Endothelial cell of umbilical vein (primary cell): ENCODE results near the gene ZRSR2.

Source experiments
- CTCF ChIP-seq, 2 donors: IDR thresholded peaks; 1 replicate in 1 of 2; 2 replicates in 1 of 2; pipeline ENCODE4 v1.5.1; 2011; ENCODE audit warnings: low read length in 2 of 2, mild to moderate bottlenecking in 2 of 2, moderate library complexity in 2 of 2, control low read depth in 1 of 2, inconsistent platforms in 1 of 2, low read depth in 1 of 2; ENCODE audit not compliant: insufficient read depth in 1 of 2; ENCODE audit errors: extremely low read depth in 1 of 2
- MAX ChIP-seq: IDR thresholded peaks from 2 replicates; pipeline ENCODE4 v1.6.1; 2011; ENCODE audit not compliant: insufficient read depth, insufficient read length

GRCh38 chrX:15790769-15791290 is 546 bp downstream of the ZRSR2 start:
- TF ChIP-seq MAX = no peak
- TF ChIP-seq CTCF (IDR thresholded peaks at IDR 0.05; ENCODE audit: extremely low read depth in 1 of 2, insufficient read depth in 1 of 2, low read depth in 1 of 2, low read length in 2 of 2) = no peak
